Ascending aorta (tissue), 2 donors: Measurements from ENCODE around the gene PIP4K2C. TPM values are rescaled to one million over a fixed set of nuclear protein-coding genes. Genes with fewer than 3 reads are reported as not detected.

Experiments used
- DNase-seq, 2 donors: peaks; one replicate each; pipeline ENCODE4 v3.0.0-alpha.2; 2019; ENCODE audit warnings: low spot score in 2 of 2
- H3K27ac ChIP-seq, 2 donors: fragments of 200-600 bp; sonication (generic); one replicate each; pipeline ENCODE4 v1.5.1; 2016 to 2017; ENCODE audit warnings: mild to moderate bottlenecking in 1 of 2
- H3K27me3 ChIP-seq: fragments of 200-600 bp; sonication (generic); one replicate; pipeline ENCODE4 v1.5.1; 2017
- H3K36me3 ChIP-seq, 2 donors: fragments of 200-600 bp; sonication (generic); one replicate each; pipeline ENCODE4 v1.5.1; 2016
- H3K4me1 ChIP-seq, 2 donors: fragments of 200-600 bp; sonication (generic); one replicate each; pipeline ENCODE4 v1.5.1; 2016 to 2017; ENCODE audit warnings: mild to moderate bottlenecking in 1 of 2
- H3K4me3 ChIP-seq, 2 donors: fragments of 200-600 bp; sonication (generic); one replicate each; pipeline ENCODE4 v1.5.1; 2016 to 2017; ENCODE audit warnings: mild to moderate bottlenecking in 1 of 2
- H3K9me3 ChIP-seq, 2 donors: fragments of 200-600 bp; sonication (generic); one replicate each; pipeline ENCODE4 v1.5.1; 2016
- intact Hi-C: fragments of 100-400 bp; cut with DNase I; formaldehyde crosslinking; loops from one replicate; pipeline ENCODE4 v1.15.1; 2023
- total RNA-seq: library from RNA; depleted of rRNA; stranded (reverse); fragments of >200 nt; gene quantifications from one replicate; pipeline ENCODE4 v1.1.0, GENCODE V29; 2016
- TF ChIP-seq, protein P1 (sequence below), 3 experiments: fragments of 200-600 bp in 2 of 3; fragments of 450-650 bp in 1 of 3; sonication (generic) in 2 of 3; IDR thresholded peaks; one replicate each; pipeline ENCODE4 v1.5.1; 2016 to 2019; ENCODE audit warnings: antibody characterized with exemption in 3 of 3, mild to moderate bottlenecking in 1 of 3, moderate library complexity in 1 of 3

Gene PIP4K2C
- total RNA-seq, 1 donor from 2014 or later: 153 TPM

DNA sequence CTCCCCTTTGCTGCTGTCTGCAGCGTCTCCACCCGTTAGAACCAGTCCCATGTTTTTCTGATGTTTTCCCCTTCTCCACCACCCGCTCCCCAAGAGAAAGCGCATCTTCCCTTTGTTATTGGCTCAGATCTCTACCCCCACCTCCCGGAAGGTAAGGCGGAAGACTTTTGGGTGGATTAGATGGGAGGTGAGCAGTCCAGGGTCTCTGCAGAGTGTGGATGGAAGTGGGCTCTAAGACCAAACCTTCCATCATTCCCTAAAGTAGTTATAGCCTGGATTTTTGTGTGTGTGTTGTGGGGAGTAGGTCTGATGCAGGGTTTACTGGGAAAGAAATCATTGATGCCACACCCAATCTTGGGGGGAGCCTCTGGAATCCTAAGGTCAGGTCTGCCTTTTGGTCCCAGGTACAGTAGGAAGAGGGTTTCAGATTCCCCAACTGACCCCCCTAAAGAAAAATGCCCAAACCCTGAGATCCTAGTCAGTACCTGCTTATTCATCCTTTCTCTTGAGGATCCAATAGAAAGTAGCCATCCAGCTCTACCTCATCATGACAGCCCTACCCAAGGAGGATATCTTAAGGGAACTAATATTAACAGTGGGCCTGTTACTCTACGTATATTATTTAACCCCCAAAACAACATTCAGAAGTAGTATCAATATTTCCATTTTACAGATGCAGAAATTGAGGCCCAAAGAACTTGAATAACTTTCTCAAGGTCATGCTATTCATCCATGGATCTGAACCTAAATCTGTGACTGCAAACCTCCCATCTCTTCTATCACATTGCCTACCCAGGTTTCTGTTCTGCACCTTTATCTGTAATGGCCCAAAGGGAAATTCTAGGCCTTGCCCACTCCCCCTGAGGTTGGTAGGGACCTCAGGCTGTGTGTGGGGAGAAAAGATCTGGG, 40.1 kb upstream of the PIP4K2C start:
- no peak overlapping the region for H3K27ac ChIP-seq

DNA sequence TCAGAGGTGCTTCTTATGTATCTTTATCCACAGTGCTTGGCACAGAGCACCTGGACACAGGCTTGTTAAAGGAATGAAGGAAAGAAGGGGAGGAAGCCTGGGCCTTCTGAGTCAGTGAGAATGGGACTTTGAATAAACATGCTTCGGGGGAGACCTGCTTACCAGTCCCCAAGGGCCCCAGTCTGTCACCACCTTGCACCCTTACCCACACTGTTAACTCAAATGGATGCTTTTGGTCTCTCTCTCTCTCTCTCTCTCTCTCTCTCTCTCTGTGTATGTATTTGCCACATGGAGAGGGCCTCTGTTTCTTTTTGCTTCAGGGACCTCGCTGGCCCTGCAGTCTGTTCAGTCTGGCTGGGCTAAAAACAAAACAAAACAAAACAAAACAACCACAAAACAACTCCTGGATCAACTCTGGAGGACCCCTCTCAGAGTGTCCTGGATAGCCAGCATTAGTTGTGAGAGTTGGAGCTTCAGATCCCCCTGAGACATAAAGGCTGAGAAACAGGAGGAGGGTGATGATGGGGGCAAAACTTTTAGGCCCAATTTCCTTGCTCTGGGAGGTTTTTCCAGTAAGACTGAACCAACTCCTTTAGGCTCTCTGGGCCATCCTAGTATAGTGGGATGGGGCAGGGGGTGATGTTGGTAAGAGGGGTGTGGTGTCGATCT, 39.2 kb upstream of the PIP4K2C start:
- H3K27ac ChIP-seq: no peak overlapping the region
- H3K4me1 ChIP-seq: peaks cover 0 to 4% of the 10 kb centered on the region in 2 donors
- intact Hi-C loops: no loop called here
- no peaks in the 10 kb centered on the region for H3K36me3 ChIP-seq
- TF ChIP-seq, protein P1, sequence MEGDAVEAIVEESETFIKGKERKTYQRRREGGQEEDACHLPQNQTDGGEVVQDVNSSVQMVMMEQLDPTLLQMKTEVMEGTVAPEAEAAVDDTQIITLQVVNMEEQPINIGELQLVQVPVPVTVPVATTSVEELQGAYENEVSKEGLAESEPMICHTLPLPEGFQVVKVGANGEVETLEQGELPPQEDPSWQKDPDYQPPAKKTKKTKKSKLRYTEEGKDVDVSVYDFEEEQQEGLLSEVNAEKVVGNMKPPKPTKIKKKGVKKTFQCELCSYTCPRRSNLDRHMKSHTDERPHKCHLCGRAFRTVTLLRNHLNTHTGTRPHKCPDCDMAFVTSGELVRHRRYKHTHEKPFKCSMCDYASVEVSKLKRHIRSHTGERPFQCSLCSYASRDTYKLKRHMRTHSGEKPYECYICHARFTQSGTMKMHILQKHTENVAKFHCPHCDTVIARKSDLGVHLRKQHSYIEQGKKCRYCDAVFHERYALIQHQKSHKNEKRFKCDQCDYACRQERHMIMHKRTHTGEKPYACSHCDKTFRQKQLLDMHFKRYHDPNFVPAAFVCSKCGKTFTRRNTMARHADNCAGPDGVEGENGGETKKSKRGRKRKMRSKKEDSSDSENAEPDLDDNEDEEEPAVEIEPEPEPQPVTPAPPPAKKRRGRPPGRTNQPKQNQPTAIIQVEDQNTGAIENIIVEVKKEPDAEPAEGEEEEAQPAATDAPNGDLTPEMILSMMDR (IDR thresholded peaks at IDR 0.05): no peak
- no peaks in the 10 kb centered on the region for H3K27me3 ChIP-seq
- no peak for DNase-seq
- H3K9me3 ChIP-seq: no peaks in the 10 kb centered on the region
- H3K4me3 ChIP-seq: no peak overlapping the region

More for the DNA sequence above, 40.1 kb upstream of the PIP4K2C start:
- TF ChIP-seq, protein P1 (IDR thresholded peaks at IDR 0.05): no peak
- no peaks in the 10 kb centered on the region for H3K9me3 ChIP-seq
- intact Hi-C loops: no loop called here
- H3K4me1 ChIP-seq: peaks cover 3 to 8% of the 10 kb centered on the region in 2 donors
- H3K36me3 ChIP-seq: no peaks in the 10 kb centered on the region
- peak overlapping the region; percentile 61 to 71 for H3K4me3 ChIP-seq
- H3K27me3 ChIP-seq: no peaks in the 10 kb centered on the region
- no peak for DNase-seq

DNA sequence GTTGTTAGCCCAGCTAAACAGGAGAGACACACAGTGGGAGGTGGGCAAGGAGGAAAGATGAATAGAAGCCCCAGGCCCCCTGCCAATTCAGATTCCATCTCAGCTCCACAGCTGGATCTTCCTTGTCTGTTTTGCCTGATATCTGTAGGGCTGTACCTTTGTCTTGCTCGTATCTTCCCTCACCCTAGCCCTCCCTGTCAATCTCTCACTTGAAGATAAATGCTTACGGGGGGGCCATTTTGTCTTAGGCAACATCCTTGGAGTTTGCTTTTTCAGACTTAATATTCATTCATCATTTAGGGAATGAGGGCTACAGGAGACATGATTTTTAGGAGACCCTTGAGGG, 38.7 kb upstream of the PIP4K2C start:
- Histone ChIP-seq H3K36me3 (no peaks in the 10 kb centered on the region), H3K27me3 (no peaks in the 10 kb centered on the region), H3K4me1 (peaks cover 0 to 4% of the 10 kb centered on the region in 2 donors), H3K27ac (no peak overlapping the region), H3K4me3 (no peak overlapping the region), H3K9me3 (no peaks in the 10 kb centered on the region)
- no peak for DNase-seq
- intact Hi-C loops: no loop called here
- TF ChIP-seq, protein P1 (IDR thresholded peaks at IDR 0.05): no peak

DNA sequence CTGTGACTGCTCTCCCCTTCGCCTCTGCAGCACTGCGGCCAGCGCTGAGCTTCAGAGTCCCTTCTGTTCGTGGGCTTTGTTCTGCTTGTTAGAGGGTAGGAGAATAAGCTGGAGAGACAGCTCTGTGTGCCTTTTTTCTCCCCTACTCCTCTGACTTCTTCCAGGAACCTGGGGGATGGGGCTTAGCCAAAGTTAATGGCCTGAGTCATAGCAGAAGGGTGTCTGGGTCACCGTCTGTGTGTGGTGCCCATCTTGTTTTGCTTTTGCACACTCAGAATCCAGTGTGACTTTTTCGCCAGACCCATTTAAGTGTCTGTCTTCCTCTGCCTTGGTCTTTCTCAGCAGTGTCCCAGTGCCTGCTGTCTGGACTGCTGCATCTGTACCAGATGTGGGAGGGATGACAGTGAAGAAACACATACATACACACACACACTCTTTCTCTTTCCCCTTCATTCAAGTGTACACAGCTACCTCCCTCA, 38.1 kb upstream of the PIP4K2C start:
- Histone ChIP-seq H3K9me3 (no peaks in the 10 kb centered on the region), H3K4me1 (peaks cover 0 to 4% of the 10 kb centered on the region in 2 donors), H3K27ac (peak overlapping the region in 1 of 2 donors; percentile 16), H3K4me3 (no peak overlapping the region), H3K36me3 (no peaks in the 10 kb centered on the region), H3K27me3 (no peaks in the 10 kb centered on the region)
- no peak for DNase-seq
- TF ChIP-seq, protein P1 (IDR thresholded peaks at IDR 0.05): no peak
- intact Hi-C loops: no loop called here

DNA sequence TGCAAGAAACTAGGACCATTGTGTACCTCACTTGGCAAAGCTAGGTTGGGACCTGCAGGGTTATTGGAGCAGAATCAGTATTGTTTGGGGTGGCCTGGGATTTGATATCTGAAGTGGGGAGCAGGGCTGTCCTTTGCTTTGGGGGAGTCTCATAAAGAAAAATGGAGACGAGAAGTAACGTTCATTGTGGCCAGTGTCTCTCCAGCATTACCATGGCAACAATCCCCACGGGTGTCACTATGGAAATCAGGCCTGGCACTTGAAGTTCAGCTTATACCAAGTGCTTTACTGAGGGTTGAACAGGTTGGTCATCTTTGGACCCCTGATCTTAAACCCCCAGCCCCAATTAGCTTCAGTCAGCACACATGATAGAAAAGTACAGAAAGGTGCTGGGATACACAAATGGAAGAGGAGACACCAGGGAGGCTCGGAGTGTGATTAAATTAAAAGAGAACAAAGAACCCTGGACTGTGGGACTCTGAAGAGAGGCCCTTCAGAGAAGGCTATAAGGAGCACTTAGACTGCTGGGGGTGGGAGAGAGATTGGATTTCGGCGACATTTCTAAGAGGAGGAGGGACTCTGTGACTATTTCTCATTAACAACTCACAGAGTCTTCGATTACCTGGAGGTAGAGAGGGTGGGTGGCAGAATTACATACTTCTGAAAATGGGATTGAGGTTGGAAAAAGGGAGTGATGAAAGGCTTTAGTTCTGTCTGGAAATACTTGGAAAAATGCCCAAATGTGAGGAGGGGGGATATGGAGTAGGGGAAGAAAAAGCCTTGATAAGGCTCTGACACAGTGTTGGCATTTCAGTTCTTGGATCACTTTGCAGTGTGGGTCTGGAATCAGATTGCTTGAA, 37.4 kb upstream of the PIP4K2C start:
- Histone ChIP-seq H3K4me3 (no peak overlapping the region), H3K4me1 (peaks cover 0 to 4% of the 10 kb centered on the region in 2 donors), H3K36me3 (no peaks in the 10 kb centered on the region), H3K27me3 (no peaks in the 10 kb centered on the region), H3K9me3 (no peaks in the 10 kb centered on the region), H3K27ac (no peak overlapping the region)
- intact Hi-C loops: no loop called here
- TF ChIP-seq, protein P1 (IDR thresholded peaks at IDR 0.05): no peak
- DNase-seq: no peak
